Stomach smooth muscle (tissue), 2 donors: ENCODE data around the gene BBS12.

Experiments
- H3K27ac ChIP-seq: one replicate; pipeline ENCODE4 v1.7.0; 2013; ENCODE audit warnings: mild to moderate bottlenecking, low read length, inconsistent platforms
- H3K27me3 ChIP-seq, 2 donors: one replicate each; pipeline ENCODE4 v1.7.0; 2013; ENCODE audit warnings: low read length in 2 of 2; ENCODE audit not compliant: insufficient read depth in 2 of 2, control insufficient read depth in 1 of 2
- H3K36me3 ChIP-seq, 2 donors: one replicate each; pipeline ENCODE4 v1.7.0; 2013; ENCODE audit warnings: low read length in 2 of 2; ENCODE audit not compliant: control insufficient read depth in 2 of 2, insufficient read depth in 2 of 2
- H3K4me1 ChIP-seq: one replicate; pipeline ENCODE4 v1.7.0; 2013; ENCODE audit warnings: low read length; ENCODE audit not compliant: control insufficient read depth, insufficient read depth
- H3K4me3 ChIP-seq, 2 donors: one replicate each; pipeline ENCODE4 v1.7.0; 2013; ENCODE audit warnings: low read length in 2 of 2
- H3K9ac ChIP-seq, 2 donors: one replicate each; pipeline ENCODE4 v1.7.0; 2013; ENCODE audit warnings: low read length in 2 of 2, mild to moderate bottlenecking in 1 of 2
- H3K9me3 ChIP-seq, 2 donors: one replicate each; pipeline ENCODE4 v1.7.0; 2013; ENCODE audit warnings: low read length in 2 of 2; ENCODE audit not compliant: control insufficient read depth in 2 of 2
- donor health status: healthy.
- donor health status: Pancreatic carcinoma.

The BBS12 gene

DNA sequence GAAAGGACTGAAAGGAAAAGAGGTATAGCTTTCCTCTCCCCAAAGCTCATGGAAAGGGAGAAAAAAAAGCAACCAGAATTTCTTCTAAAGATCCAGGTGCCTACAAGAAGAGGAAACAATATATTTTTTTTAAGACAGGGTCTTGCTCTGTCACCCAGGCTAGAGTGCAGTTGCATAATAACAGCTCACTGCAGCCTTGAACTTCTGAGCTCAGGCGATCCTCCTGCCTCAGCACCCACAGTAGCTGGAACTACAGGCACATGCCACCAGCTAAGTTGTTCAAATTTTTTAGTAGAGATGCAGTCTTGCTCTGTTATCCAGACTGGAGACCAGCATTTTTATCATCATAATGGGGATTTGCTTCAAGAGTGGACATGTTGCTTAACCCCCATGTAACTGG lies 30.5 kb upstream of the BBS12 start:
- no peak overlapping the region for H3K9ac ChIP-seq

DNA sequence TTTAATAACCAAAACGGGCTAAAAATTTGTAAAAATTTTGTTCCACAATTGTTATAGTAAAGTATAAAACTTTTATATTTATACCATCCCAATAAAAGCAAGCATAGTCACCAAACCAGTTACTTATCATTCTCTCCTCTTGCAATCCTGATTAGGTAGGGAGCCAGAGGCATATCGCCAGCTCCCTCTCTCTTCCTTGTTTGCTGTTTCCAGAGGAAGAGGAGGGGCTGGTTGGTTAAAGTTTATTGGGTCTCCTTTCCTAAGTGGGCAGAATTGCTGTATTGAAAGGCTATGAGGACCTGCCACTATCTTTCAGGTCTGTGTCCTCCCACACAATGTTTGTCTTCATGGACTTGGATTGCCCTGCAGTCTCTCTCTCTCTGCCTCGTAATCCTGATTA lies 29.6 kb upstream of the BBS12 start:
- Histone ChIP-seq H3K27me3 (no peaks in the 10 kb centered on the region), H3K4me3 (no peak overlapping the region), H3K4me1 (no peaks in the 10 kb centered on the region), H3K27ac (no peak overlapping the region), H3K9ac (no peak overlapping the region), H3K9me3 (no peaks in the 10 kb centered on the region), H3K36me3 (no peaks in the 10 kb centered on the region)

More for the DNA sequence above, 30.5 kb upstream of the BBS12 start:
- H3K27ac ChIP-seq, result no peak overlapping the region
- H3K4me3 ChIP-seq, result no peak overlapping the region
- H3K27me3 ChIP-seq, result no peaks in the 10 kb centered on the region
- H3K36me3 ChIP-seq, result no peaks in the 10 kb centered on the region
- H3K9me3 ChIP-seq, result no peaks in the 10 kb centered on the region
- H3K4me1 ChIP-seq, result no peaks in the 10 kb centered on the region

DNA sequence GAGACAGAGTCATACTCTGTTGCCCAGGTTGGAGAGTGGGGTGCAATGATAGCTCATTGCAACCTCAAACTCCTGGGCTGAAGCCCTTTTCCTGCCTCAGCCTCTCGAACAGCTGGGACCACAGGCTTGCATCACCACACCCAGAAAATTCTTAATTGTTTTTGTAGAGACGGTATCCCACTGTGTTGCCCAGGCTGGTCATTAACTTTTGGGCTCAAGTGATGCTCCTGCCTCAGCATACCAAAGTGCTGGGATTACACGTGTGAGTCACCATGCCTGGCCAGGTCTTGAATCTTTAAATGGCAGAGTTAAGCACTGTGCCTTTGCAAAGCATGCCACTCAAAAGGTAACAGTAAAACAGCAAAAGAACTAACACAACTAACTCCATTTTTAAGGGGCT lies 28.6 kb upstream of the BBS12 start:
- Histone ChIP-seq H3K27me3 (no peaks in the 10 kb centered on the region), H3K9me3 (no peaks in the 10 kb centered on the region), H3K9ac (no peak overlapping the region), H3K27ac (no peak overlapping the region), H3K4me1 (no peaks in the 10 kb centered on the region), H3K4me3 (no peak overlapping the region), H3K36me3 (no peaks in the 10 kb centered on the region)

DNA sequence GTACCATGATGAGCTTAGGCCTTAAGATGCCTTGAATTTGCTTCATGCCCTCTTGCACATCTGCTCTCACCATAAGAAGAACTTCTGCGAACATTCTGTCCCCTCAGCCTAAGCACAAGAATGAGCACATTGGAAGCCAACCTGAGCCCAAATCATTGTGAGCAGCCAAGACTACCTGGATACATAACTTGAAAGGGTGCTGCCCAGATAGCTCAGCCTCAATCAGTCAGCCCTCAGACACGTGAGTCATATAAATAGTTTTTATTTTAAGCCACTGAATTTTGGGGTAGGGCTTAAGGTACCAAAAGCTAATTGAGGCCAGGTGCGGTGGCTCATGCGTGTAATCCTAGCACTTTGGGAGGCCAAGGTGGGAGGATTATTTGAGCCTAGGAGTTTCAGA lies 27.5 kb upstream of the BBS12 start:
- Histone ChIP-seq H3K36me3 (no peaks in the 10 kb centered on the region), H3K9me3 (no peaks in the 10 kb centered on the region), H3K4me3 (no peak overlapping the region), H3K9ac (no peak overlapping the region), H3K27me3 (no peaks in the 10 kb centered on the region), H3K4me1 (no peaks in the 10 kb centered on the region), H3K27ac (no peak overlapping the region)

DNA sequence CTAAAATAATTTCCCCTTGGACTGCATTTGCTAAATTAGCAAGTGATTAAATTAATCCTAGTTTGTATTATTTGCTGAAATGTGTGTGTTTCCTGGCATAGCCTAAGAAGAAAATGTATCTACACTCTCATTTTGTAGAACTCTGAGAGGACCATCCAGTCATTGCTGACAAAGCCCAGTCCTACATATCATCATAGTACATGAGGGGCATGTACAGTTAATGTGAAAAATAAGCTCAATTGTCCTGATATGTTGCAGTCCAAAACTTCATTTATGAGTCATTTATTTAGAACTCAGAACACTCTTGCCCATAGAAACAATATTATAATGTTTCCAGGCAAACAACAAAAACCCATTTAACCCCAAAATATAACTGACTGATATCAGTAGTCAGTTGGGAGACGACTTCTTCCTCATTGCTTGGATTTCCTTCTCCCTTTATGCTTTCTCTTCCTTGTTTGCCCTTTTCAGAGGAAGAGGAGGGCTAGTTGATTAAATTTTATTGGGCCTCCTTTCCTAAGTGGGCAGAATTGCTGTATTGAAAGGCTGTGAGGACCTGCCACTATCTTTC lies 26.9 kb upstream of the BBS12 start:
- no peak overlapping the region for H3K9ac ChIP-seq
- H3K9me3 ChIP-seq, result no peaks in the 10 kb centered on the region
- no peaks in the 10 kb centered on the region for H3K36me3 ChIP-seq
- no peaks in the 10 kb centered on the region for H3K4me1 ChIP-seq
- H3K27ac ChIP-seq, result no peak overlapping the region
- H3K4me3 ChIP-seq, result no peak overlapping the region
- no peaks in the 10 kb centered on the region for H3K27me3 ChIP-seq

DNA sequence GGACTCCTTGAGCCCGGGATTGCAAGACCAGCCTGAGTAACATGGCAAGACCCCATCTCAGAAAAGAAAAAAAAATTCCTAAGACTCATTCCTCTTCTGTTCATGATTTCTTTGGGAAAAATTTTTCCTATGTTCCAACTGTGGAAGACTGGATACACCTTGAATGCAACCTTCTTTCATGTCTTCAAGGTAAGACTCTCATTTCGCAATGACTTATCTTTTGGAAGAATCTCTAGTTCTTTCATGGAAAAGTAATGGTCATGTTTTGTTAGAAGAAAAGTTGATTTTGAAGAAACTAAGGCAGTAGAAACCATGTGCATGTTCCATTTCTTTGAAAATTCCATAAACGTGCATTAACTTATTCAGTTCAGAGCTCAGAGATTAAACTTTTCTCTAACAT lies 26.0 kb upstream of the BBS12 start:
- Histone ChIP-seq H3K9me3 (no peaks in the 10 kb centered on the region), H3K4me3 (no peak overlapping the region), H3K36me3 (no peaks in the 10 kb centered on the region), H3K4me1 (no peaks in the 10 kb centered on the region), H3K9ac (no peak overlapping the region), H3K27me3 (no peaks in the 10 kb centered on the region), H3K27ac (no peak overlapping the region)

DNA sequence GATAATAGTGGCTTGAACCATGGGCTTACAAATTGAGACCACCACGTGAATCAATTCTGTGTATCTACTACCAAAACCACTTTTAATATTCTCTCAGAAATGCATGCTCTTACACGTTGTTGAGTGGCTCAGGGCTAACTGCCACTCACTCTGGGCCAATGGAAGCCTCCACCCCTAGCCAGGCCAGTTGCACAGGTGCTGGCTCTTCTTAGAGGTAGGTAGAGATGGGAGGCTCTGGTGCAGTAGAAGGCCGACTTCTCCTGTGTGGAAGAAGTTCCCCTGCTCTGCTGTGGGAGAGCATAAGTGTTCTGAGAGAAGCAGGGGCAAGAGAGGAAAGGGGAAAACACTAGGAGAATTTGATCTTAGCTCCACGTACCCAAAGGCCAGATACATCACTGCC lies 25.0 kb upstream of the BBS12 start:
- Histone ChIP-seq H3K4me1 (no peaks in the 10 kb centered on the region), H3K36me3 (no peaks in the 10 kb centered on the region), H3K27me3 (no peaks in the 10 kb centered on the region), H3K27ac (no peak overlapping the region), H3K9me3 (no peaks in the 10 kb centered on the region), H3K9ac (no peak overlapping the region), H3K4me3 (no peak overlapping the region)

DNA sequence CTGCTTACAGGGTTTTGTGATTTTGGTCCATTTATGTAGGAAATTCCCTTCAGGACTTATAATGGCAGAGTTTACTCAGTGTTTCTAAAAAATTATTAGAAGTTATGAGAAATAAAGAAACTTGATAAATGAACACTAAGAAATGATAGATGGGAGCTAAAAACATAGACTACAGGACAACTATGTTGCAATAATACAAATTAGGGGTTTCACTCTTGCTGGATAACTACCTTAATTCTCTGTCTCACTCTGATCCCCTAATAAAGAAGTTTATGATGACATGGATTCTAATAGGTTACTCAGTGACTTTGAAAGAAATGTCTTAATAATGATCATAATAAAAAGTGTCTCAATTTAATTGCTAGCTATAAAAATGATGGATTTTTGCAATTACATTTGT lies 23.3 kb upstream of the BBS12 start:
- H3K9me3 ChIP-seq, result no peaks in the 10 kb centered on the region
- no peaks in the 10 kb centered on the region for H3K4me1 ChIP-seq
- no peak overlapping the region for H3K4me3 ChIP-seq
- H3K36me3 ChIP-seq, result no peaks in the 10 kb centered on the region
- no peak overlapping the region for H3K27ac ChIP-seq
- no peaks in the 10 kb centered on the region for H3K27me3 ChIP-seq
- H3K9ac ChIP-seq, result no peak overlapping the region

DNA sequence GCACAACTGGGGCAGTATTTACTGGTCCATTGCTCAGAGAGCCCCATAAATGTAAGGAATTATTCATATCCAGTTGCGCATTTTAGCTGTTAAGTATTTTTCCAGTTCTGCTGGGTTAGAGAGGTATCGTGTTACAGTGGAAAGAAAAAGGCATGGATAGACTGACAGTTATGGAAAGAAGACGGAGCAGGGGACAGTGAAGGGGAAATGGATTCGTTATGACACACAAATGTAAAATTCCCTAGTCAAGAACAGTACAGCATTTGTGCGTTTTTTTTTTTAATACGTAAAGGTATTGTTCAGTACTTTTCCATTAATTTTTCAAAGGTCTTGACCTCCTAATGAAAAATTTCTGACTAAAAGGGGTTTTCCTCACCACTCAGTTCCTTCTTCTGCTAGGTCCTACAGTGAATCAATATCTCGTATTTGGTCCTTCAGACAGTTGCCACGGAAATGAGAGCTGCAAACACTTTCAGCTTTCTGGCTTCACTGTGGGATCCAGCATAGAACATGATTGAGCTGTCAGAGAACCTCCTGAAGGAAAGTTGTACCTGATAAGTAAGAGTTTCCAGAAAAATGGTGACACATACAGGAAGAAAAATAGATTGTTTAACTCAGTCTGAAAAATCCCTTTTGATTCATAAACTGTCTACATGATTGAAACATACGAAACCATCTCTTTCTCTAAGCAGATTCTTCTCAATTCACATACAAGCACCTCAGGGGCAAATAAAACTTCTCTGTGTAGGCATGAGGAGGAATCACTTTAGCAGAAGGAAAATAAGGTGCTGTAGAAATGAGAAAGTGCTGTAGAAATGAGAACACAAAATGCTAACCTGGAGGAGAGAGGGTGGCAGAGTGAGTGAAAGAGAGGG lies 21.8 kb upstream of the BBS12 start:
- Histone ChIP-seq H3K9me3 (no peaks in the 10 kb centered on the region), H3K9ac (no peak overlapping the region), H3K27ac (no peak overlapping the region), H3K27me3 (no peaks in the 10 kb centered on the region), H3K36me3 (no peaks in the 10 kb centered on the region), H3K4me3 (no peak overlapping the region), H3K4me1 (no peaks in the 10 kb centered on the region)

DNA sequence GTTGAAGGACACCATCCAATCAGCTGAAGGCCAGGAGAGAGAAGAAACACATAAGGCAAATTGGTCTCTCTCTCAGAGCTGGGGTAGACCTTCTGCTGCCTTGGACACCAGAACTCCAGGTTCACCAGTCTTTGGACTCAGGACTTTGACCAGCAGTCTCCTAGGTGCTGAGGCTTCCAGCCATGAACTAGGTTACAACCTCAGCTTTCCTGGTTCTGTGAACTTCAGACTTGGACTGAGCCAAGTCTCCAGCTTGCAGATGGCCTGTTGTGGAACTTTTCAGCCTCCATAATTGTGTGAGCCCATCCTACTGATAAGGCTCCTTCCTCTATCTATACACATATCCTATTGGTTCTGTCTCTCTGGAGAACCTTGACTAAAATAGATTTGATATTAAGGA lies 20.6 kb upstream of the BBS12 start:
- Histone ChIP-seq H3K9me3 (no peaks in the 10 kb centered on the region), H3K27me3 (no peaks in the 10 kb centered on the region), H3K36me3 (no peaks in the 10 kb centered on the region), H3K9ac (no peak overlapping the region), H3K4me3 (no peak overlapping the region), H3K27ac (no peak overlapping the region), H3K4me1 (no peaks in the 10 kb centered on the region)

DNA sequence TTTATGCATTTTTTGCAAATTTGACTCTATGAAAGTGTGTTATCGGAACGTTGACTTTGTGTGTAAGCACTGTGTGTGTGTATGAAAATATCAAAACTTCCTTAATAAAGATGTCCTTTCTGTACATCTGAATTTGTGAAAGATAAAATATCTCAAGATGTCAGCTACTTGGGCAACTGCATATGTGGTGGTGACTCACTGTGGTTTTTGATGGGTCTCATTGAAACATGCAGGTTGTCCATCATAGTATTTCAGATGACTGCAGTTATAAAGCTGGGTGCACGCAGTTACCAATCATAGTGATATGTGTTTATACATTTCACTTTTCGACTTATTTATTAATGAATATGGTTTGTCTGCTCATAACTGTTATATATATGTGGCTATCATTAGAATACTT lies 19.7 kb upstream of the BBS12 start:
- H3K9ac ChIP-seq, result no peak overlapping the region
- H3K27me3 ChIP-seq, result no peaks in the 10 kb centered on the region
- no peaks in the 10 kb centered on the region for H3K9me3 ChIP-seq
- no peak overlapping the region for H3K4me3 ChIP-seq
- H3K27ac ChIP-seq, result no peak overlapping the region
- H3K36me3 ChIP-seq, result no peaks in the 10 kb centered on the region
- no peaks in the 10 kb centered on the region for H3K4me1 ChIP-seq
